Measurements from ENCODE around the gene TMEM259. TPM values are rescaled to one million over a fixed set of nuclear protein-coding genes. Genes with fewer than 3 reads are reported as not detected.
A peak's percentile ranks its signal among the peaks of the same experiment; 100 is the strongest.

The TMEM259 gene
- total RNA-seq, 1 donor from 2014 or later, result 120 TPM

DNA sequence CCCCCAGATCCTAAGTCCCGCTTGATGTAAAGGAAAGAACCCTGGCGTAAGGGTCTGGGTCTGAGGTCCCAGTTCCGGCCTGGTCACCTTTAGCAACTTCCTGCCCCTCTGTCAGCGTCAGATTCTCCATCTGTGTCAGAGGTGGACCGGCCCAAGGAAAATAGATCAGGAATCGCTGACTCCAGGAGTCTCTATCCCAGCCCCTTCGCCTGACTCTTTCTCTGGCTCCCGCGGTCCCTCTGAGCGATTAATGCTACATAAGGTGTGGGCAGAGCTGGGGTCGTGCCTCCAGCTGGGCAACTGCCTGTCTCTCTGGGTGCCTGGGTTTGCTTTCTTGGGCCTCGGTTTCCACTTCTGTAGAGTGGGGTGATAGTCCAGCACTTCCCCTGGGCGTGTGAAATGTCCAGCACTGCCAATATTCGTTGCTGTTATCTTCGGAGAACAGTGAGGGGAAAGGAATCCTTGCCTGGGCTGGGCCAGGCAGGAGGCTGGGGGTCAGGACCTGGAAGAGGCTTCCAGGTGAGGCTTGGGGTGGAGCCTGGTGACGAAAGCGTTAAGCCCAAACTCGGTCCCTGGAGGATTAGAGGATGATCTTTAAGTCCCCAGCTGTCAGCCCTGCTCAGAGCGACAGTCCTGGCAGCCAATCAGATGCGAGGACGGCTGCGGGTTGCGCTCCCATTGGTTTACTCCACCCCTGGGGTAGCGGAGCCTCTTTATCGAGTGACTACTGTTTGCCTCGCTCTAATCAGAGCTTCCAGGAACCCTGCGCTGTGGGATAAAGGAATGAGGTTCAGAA, 19.8 kb upstream of the TMEM259 start:
- TF ChIP-seq, protein P1, sequence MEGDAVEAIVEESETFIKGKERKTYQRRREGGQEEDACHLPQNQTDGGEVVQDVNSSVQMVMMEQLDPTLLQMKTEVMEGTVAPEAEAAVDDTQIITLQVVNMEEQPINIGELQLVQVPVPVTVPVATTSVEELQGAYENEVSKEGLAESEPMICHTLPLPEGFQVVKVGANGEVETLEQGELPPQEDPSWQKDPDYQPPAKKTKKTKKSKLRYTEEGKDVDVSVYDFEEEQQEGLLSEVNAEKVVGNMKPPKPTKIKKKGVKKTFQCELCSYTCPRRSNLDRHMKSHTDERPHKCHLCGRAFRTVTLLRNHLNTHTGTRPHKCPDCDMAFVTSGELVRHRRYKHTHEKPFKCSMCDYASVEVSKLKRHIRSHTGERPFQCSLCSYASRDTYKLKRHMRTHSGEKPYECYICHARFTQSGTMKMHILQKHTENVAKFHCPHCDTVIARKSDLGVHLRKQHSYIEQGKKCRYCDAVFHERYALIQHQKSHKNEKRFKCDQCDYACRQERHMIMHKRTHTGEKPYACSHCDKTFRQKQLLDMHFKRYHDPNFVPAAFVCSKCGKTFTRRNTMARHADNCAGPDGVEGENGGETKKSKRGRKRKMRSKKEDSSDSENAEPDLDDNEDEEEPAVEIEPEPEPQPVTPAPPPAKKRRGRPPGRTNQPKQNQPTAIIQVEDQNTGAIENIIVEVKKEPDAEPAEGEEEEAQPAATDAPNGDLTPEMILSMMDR (IDR thresholded peaks at IDR 0.05), result no peak
- Mint-ChIP-seq H3K27me3 (ENCODE audit: low read depth) (no peaks in the 10 kb centered on the region), H3K27ac (ENCODE audit: unreplicated experiment) (peak overlapping the region; percentile 85), H3K4me3 (ENCODE audit: unreplicated experiment) (peak overlapping the region; percentile 85), H3K36me3 (ENCODE audit: low read depth) (peaks cover 13% of the 10 kb centered on the region), H3K9me3 (ENCODE audit: low read depth) (no peaks in the 10 kb centered on the region), H3K4me1 (ENCODE audit: low read depth) (peaks cover 47% of the 10 kb centered on the region)
- DNase-seq (ENCODE audit: low spot score), result no peak

DNA sequence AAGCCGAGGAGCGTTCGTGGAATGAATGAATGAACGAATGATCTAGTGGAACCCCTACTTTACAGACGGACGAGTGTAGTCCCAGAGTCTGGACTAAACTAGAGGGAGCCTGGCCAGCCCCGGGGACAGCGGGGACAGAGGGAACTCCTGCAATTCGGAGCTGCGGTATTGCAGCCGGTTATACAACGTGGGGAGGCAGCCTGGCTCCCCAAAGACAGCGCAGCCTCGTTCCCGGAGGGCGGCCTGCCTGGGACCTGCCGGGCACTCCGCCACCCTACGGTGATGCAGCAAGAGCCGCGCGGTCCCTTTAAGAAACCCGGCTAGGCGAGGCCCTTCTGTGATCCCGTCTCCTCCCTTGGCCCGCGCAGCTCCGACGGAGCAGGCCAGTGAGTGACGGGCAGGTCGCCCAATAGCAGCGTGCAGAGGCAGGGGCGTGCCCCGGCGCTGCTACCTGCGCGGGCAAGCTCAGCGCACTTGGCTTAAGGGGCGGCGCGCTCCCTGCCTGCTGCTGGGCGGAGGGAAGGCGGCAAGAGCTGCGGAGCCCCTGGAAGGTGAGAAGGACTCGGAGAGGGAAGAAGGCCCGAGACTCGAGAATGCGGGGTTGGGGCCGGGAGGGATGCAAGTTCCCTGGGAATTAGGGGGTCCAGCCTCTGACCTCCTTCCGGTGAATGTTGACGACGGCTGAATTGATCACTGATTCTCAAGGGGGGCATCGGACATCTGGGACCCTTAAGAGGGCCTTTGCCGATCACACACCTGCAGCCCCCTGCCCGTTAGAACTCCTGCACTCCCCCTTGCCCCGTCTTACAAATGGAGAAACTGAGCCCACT, 18.9 kb upstream of the TMEM259 start, which contains the start of gene ABCA7:
TSS of gene ABCA7 (plus strand) at position 462 of the 830 bp plus-strand sequence. CDS start 1,255 bp downstream, outside the sequence.
- Mint-ChIP-seq H3K36me3 (ENCODE audit: low read depth) (peaks cover 16% of the 10 kb centered on the region), H3K4me1 (ENCODE audit: low read depth) (peaks cover 50% of the 10 kb centered on the region), H3K4me3 (ENCODE audit: unreplicated experiment) (peak within 1 kb of the TSS; percentile 85), H3K9me3 (ENCODE audit: low read depth) (no peaks in the 10 kb centered on the region), H3K27me3 (ENCODE audit: low read depth) (no peaks in the 10 kb centered on the region), H3K27ac (ENCODE audit: unreplicated experiment) (peak within 1 kb of the TSS; percentile 85)
- TF ChIP-seq, protein P1 (IDR thresholded peaks at IDR 0.05), result peak; percentile 21
- DNase-seq (ENCODE audit: low spot score), result no peak

DNA sequence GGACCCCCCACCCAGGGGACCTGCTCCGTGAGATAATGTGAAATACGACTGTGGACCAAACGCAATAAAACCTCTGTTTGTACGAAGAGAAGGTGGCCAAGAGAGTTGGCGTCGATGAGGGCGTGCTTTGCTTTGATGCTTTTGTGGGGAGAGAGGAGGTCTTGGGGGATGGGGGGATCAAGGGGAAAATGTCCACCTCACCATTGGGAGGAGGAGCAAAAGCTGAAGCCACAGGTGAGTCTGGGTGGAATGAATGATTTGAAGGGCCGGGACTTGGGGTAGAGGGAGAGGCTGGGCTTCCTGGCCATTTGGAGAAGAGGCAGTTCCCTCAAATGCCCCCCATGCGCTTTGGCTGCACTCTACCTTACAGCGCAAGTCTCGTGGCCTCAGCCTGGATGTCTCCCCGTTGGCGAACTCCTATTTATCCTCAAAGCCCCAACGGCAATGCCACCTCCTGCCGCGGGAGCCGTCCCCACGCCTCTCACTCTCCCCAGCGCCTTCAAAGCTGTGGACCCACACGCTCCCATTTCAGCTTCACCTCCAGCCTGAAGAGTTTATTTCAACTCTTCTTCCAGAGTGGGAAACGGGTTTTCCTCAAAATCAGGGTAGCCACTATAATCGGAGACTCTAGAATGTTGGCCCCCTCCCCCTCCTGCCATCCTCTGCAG, 18.2 kb upstream of the TMEM259 start:
- Mint-ChIP-seq H3K27me3 (ENCODE audit: low read depth) (no peaks in the 10 kb centered on the region), H3K9me3 (ENCODE audit: low read depth) (no peaks in the 10 kb centered on the region), H3K4me3 (ENCODE audit: unreplicated experiment) (peak overlapping the region; percentile 85), H3K36me3 (ENCODE audit: low read depth) (peaks cover 16% of the 10 kb centered on the region), H3K27ac (ENCODE audit: unreplicated experiment) (peak overlapping the region; percentile 85), H3K4me1 (ENCODE audit: low read depth) (peaks cover 50% of the 10 kb centered on the region)
- TF ChIP-seq, protein P1 (IDR thresholded peaks at IDR 0.05), result no peak
- no peak for DNase-seq (ENCODE audit: low spot score)

DNA sequence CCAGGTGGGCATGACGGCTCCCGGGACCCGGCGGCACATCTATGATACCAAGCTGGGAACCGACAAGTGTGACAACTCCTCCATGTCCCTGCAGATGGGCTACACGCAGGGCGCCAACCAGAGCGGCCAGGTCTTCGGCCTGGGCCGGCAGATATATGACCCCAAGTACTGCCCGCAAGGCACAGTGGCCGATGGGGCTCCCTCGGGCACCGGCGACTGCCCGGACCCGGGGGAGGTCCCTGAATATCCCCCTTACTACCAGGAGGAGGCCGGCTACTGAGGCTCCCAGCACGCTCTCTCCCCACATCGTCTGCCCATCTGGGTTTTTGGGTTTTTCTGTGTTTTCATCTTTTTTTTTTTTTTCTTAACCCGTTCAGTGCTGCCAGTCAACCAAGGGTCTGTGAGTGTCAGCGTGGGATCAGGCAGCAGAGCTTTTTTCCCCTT, 16.7 kb upstream of the TMEM259 start:
- peak overlapping the region; percentile 90 for H3K27ac Mint-ChIP-seq (ENCODE audit: unreplicated experiment)
- TF ChIP-seq, protein P1 (IDR thresholded peaks at IDR 0.05), result no peak

More for the DNA sequence above, 16.7 kb upstream of the TMEM259 start:
- Mint-ChIP-seq H3K27me3 (ENCODE audit: low read depth) (no peaks in the 10 kb centered on the region), H3K4me1 (ENCODE audit: low read depth) (peaks cover 53% of the 10 kb centered on the region), H3K4me3 (ENCODE audit: unreplicated experiment) (peak overlapping the region; percentile 16), H3K36me3 (ENCODE audit: low read depth) (peaks cover 18% of the 10 kb centered on the region), H3K9me3 (ENCODE audit: low read depth) (no peaks in the 10 kb centered on the region)
- DNase-seq (ENCODE audit: low spot score), result no peak

Data from chondrocyte (in vitro differentiated cells).